ENCODE results near the gene KRT79. TPM values are rescaled to one million over a fixed set of nuclear protein-coding genes. Genes with fewer than 3 reads are reported as not detected.

KRT79 gene
- total and polyA plus RNA-seq, 4 donors: not detected

- Histone ChIP-seq H3K9ac (ENCODE audit: low read depth in 1 of 2, low read length in 2 of 2) (no peak overlapping the region), H3K4me3 (ENCODE audit: low read depth in 1 of 3, low read length in 3 of 3) (no peak overlapping the region), H3K27ac (ENCODE audit: low read depth in 1 of 2, low read length in 2 of 2) (no peak overlapping the region), H3K36me3 (ENCODE audit: control insufficient read depth in 4 of 4, insufficient read depth in 3 of 4, low read depth in 1 of 4, low read length in 3 of 4) (no peaks in the 10 kb centered on the region), H3K4me1 (ENCODE audit: control insufficient read depth in 4 of 4, insufficient read depth in 4 of 4, low read length in 3 of 4) (no peaks in the 10 kb centered on the region), H3K27me3 (ENCODE audit: control insufficient read depth in 4 of 4, insufficient read depth in 4 of 4, low read length in 3 of 4) (peaks cover 0 to 6% (median under 1%) of the 10 kb centered on the region in 4 donors), H3K9me3 (ENCODE audit: control insufficient read depth in 4 of 4, low read length in 3 of 4) (no peaks in the 10 kb centered on the region)
- DNase-seq (ENCODE audit: low spot score): no peak
- TF ChIP-seq FOXA1 (IDR thresholded peaks at IDR 0.05): no peak
- no peak for TF ChIP-seq CTCF (IDR thresholded peaks at IDR 0.05; ENCODE audit: low read depth, low read length, missing input control)
- TF ChIP-seq HNF4G (IDR thresholded peaks at IDR 0.05): no peak
- no peak for TF ChIP-seq TAF1 (conservative IDR thresholded peaks at IDR 0.05)
- TF ChIP-seq JUND (IDR thresholded peaks at IDR 0.05): no peak
- no peak for TF ChIP-seq HNF4A (conservative IDR thresholded peaks at IDR 0.05)
- TF ChIP-seq ZBTB33 (IDR thresholded peaks at IDR 0.05): no peak
- TF ChIP-seq EGR1 (IDR thresholded peaks at IDR 0.05; ENCODE audit: low read depth in 2 of 2): no peak
- TF ChIP-seq MAX (IDR thresholded peaks at IDR 0.05): no peak
- TF ChIP-seq RAD21 (IDR thresholded peaks at IDR 0.05): no peak
- TF ChIP-seq SP1 (IDR thresholded peaks at IDR 0.05): no peak
- TF ChIP-seq REST (IDR thresholded peaks at IDR 0.05): no peak
- TF ChIP-seq ATF3 (IDR thresholded peaks at IDR 0.05): no peak
- TF ChIP-seq YY1 (IDR thresholded peaks at IDR 0.05): no peak
- 82% methylated on average over 11 of the region's 11 CpGs for WGBS
These were observed 27.1 kb downstream of the KRT79 start for GRCh38 chr12:52806821-52807543.
